Measurements from ENCODE around the gene PTER. TPM values are rescaled to one million over a fixed set of nuclear protein-coding genes. Genes with fewer than 3 reads are reported as not detected.

PTER gene
- total RNA-seq, 1 donor: 13.7 TPM

GRCh38 chr10:16493884-16494536 lies 57.2 kb downstream of the PTER start:
- Histone ChIP-seq H3K4me3 (ENCODE audit: low read length) (no peak overlapping the region), H3K9me3 (ENCODE audit: low read depth, low read length) (no peaks in the 10 kb centered on the region), H3K4me1 (ENCODE audit: insufficient read depth, low read length) (no peaks in the 10 kb centered on the region), H3K27me3 (ENCODE audit: insufficient read depth, low read length) (no peaks in the 10 kb centered on the region)

DNA sequence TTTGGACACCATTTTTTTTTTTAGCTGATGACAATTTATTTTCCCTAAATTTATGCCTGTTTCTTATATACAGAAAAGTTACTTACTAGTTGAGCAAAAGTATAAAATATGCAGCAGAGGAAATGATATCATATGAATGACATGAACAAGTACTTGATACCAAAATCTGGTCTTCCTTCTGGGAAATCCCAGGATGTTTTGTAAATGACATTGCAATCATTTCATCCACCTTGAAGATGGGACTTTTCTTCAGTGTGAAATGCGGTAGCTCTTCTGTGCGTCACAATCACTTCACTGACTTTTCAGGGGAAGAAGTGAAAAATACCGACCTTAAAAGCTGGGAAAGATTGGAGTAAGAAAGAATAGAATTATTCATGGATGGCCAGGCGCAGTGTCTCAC lies 61.1 kb downstream of the PTER start:
- Histone ChIP-seq H3K4me3 (ENCODE audit: low read length) (no peak overlapping the region), H3K27me3 (ENCODE audit: insufficient read depth, low read length) (no peaks in the 10 kb centered on the region), H3K9me3 (ENCODE audit: low read depth, low read length) (no peaks in the 10 kb centered on the region), H3K4me1 (ENCODE audit: insufficient read depth, low read length) (no peaks in the 10 kb centered on the region)

GRCh38 chr10:16505161-16505560 lies 68.4 kb downstream of the PTER start:
- no peaks in the 10 kb centered on the region for H3K27me3 ChIP-seq (ENCODE audit: insufficient read depth, low read length)
- H3K4me1 ChIP-seq (ENCODE audit: insufficient read depth, low read length): no peaks in the 10 kb centered on the region
- H3K9me3 ChIP-seq (ENCODE audit: low read depth, low read length): no peaks in the 10 kb centered on the region
- no peak overlapping the region for H3K4me3 ChIP-seq (ENCODE audit: low read length)

- no peaks in the 10 kb centered on the region for H3K4me1 ChIP-seq (ENCODE audit: insufficient read depth, low read length)
- H3K4me3 ChIP-seq (ENCODE audit: low read length): no peak overlapping the region
- H3K9me3 ChIP-seq (ENCODE audit: low read depth, low read length): no peaks in the 10 kb centered on the region
- H3K27me3 ChIP-seq (ENCODE audit: insufficient read depth, low read length): no peaks in the 10 kb centered on the region
Measured at GRCh38 chr10:16509996-16510395, 73.2 kb downstream of the PTER start.

DNA sequence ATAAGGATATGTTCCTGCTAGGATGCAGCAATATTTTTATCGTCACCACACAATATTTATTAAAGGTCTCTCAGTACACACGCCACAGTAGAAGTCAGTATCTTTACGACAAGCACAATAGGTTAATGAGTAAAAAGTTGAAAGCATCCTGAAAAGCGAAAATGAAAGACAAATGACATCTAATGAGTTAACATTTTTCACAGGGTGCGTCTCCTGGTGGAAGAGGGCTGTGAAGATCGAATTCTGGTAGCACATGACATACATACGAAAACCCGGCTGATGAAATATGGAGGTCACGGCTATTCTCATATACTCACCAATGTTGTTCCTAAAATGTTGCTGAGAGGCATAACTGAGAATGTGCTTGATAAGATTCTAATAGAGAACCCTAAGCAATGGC lies 74.0 kb downstream of the PTER start:
- Histone ChIP-seq H3K4me1 (ENCODE audit: insufficient read depth, low read length) (no peaks in the 10 kb centered on the region), H3K4me3 (ENCODE audit: low read length) (no peak overlapping the region), H3K27me3 (ENCODE audit: insufficient read depth, low read length) (no peaks in the 10 kb centered on the region), H3K9me3 (ENCODE audit: low read depth, low read length) (no peaks in the 10 kb centered on the region)

GRCh38 chr10:16518822-16519221 lies 82.0 kb downstream of the PTER start:
- Histone ChIP-seq H3K27me3 (ENCODE audit: insufficient read depth, low read length) (peaks cover 36% of the 10 kb centered on the region), H3K4me1 (ENCODE audit: insufficient read depth, low read length) (peaks cover 10% of the 10 kb centered on the region), H3K9me3 (ENCODE audit: low read depth, low read length) (no peaks in the 10 kb centered on the region), H3K4me3 (ENCODE audit: low read length) (no peak overlapping the region)

DNA sequence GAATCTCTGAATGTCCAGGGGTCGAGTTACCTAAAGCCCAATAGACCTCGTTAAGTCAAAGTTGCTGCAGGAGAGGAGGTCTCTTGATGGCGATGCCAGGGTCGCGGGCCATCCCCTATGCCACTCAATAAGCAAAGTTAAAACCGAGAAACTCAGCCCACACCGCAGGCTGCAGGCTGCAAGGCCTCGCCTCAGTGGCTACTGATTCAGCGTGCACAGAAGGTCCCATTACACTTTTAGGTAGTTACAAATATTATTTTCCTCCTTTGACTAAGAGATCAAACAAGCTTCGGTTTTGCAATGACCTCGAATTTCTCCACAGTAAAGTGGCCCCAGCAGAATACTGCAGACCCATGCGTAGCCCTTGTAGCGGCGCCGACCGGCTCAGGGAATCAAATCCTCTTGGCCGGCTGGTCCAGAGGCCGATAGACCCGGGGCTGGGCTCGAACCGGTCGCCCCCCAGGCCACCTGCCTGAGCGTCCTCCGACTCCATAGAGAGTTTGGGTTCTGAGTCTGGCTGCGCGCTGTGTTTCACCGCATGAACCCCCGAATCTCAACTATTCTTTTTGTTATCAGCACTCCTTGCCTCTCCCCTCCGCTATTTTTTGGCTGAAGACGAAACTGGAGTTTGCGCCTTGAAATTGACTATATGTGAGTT lies 82.6 kb downstream of the PTER start:
- Histone ChIP-seq H3K4me1 (ENCODE audit: insufficient read depth, low read length) (peaks cover 10% of the 10 kb centered on the region), H3K9me3 (ENCODE audit: low read depth, low read length) (no peaks in the 10 kb centered on the region), H3K4me3 (ENCODE audit: low read length) (no peak overlapping the region), H3K27me3 (ENCODE audit: insufficient read depth, low read length) (peaks cover 42% of the 10 kb centered on the region)

- Histone ChIP-seq H3K27me3 (ENCODE audit: insufficient read depth, low read length) (peaks cover 42% of the 10 kb centered on the region), H3K4me3 (ENCODE audit: low read length) (no peak overlapping the region), H3K9me3 (ENCODE audit: low read depth, low read length) (no peaks in the 10 kb centered on the region), H3K4me1 (ENCODE audit: insufficient read depth, low read length) (peaks cover 10% of the 10 kb centered on the region)
Measured at GRCh38 chr10:16519908-16520861, 83.4 kb downstream of the PTER start.

DNA sequence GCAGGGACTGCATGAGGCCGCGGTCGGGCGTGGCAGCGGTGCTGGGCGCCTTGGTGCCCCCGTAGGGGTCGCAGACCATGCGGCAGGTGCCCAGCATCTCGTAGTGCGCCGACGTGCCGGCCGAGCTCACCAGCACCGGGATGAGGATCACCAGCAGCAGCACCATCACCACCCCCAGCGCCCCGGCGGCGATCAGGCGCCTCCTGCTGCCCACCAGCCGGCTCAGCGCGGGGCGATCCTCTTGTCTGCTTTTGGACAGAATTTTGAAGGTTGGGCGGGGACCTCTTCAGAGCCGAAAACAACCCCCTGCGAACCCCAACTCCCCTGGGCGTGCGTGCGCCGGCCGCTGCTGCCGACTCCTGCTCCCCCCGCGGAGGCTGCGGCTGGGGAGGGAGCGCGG lies 84.1 kb downstream of the PTER start:
- Histone ChIP-seq H3K9me3 (ENCODE audit: low read depth, low read length) (no peaks in the 10 kb centered on the region), H3K4me3 (ENCODE audit: low read length) (no peak overlapping the region), H3K4me1 (ENCODE audit: insufficient read depth, low read length) (peaks cover 10% of the 10 kb centered on the region), H3K27me3 (ENCODE audit: insufficient read depth, low read length) (peaks cover 42% of the 10 kb centered on the region)

DNA sequence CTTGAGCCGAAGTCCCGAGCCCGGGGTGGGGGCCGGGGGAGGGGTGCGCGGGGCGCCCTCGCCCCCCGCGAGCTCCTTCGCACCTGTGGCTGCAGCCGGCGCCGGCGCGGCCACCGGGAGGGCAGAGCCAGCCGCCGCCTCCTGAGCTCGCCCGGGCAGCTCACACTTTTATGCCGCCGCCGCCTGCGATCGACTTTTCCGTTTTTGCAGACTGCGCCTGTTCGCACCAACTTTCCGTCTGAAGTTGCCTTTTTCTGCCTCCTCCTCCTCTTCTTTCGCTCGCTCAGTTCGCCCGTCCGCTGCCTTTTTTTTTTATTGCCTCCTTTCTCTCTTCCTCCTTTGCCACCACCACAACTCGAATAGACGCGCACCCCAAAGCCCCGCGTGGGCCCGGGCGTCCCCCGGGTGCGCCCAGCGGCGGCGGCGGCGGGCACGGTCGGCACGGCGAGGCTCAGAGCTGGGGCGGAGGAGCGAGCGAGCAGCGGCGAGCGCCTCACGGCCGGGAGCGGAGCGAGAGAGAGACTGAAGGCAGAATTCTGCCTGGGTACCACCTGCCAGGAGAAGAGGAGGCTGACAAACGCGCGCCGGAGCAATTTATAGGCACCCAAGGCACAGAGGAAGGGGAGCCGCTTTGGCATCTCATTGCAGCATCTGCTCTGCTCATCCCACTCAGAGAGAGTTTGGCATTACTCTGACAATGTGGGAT lies 84.7 kb downstream of the PTER start, which contains the start of gene C1QL3:
Gene C1QL3, minus strand, starts transcription at position 569 of the 706 bp plus-strand sequence. CDS start 814 bp downstream, outside the sequence.
- H3K4me1 ChIP-seq (ENCODE audit: insufficient read depth, low read length): peaks cover 10% of the 10 kb centered on the region
- H3K27me3 ChIP-seq (ENCODE audit: insufficient read depth, low read length): peaks cover 42% of the 10 kb centered on the region

DNA sequence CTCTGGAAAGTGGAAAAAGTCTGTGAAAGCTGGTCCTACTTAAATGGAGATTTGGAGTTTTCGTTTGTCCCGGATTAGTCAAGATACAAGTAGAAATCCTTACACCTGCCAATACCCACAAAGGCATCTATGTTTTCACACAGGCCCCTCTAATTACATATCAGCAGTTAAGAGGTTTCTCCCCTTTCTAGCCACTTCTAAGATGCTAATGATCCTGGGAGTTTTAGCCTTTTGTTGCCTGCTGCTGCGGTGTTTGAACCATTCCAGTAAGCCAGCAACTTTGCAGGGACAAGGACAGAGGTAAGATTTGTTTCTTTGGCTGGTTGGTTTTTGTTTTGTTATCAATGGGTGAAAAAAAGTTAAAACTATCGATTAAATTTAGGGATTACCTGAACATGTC lies 90.6 kb downstream of the PTER start:
- Histone ChIP-seq H3K4me1 (ENCODE audit: insufficient read depth, low read length) (no peaks in the 10 kb centered on the region), H3K9me3 (ENCODE audit: low read depth, low read length) (no peaks in the 10 kb centered on the region), H3K27me3 (ENCODE audit: insufficient read depth, low read length) (peaks cover 19% of the 10 kb centered on the region), H3K4me3 (ENCODE audit: low read length) (no peak overlapping the region)

More for the DNA sequence above, 84.7 kb downstream of the PTER start, which contains the start of gene C1QL3:
- Histone ChIP-seq H3K4me3 (ENCODE audit: low read length) (no peak within 1 kb of the TSS), H3K9me3 (ENCODE audit: low read depth, low read length) (no peaks in the 10 kb centered on the region)

DNA sequence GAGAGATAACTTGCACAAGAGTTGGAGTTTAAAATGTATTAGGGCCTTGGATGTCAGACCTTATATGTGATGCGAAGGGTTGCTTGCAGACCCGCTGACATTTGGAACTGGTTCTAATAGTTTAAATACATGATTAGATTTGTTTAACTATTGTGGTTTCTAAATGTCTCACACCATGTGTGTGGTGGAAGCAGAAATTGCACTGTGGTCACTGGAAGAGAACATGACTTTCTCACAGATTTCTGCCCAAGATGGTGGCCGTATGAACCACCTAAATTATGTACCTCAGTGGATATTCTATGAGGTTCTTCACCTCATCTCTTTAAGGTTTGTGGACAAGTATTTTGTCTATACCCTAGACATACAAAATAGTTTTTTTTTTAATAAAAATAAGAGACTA lies 93.0 kb downstream of the PTER start:
- Histone ChIP-seq H3K4me1 (ENCODE audit: insufficient read depth, low read length) (no peaks in the 10 kb centered on the region), H3K9me3 (ENCODE audit: low read depth, low read length) (no peaks in the 10 kb centered on the region)

DNA sequence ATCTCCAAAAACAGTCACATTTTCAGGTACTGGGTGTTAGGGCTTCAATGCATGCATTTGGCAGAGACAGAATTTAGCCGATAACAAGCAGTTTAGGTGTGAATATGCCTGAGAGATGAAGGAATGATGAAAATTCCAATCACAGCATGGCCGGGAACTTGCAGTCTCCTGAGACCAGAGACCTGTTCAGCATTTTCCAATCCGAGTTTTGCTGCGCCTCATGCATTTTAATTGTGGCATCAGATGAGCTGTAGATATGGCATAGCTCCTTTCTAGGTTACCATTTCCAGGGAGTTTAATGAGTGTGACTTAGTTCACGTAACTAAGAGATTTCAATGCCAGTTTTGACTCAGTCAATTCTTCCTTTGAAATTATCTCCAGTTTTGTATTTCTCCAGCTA lies 99.3 kb downstream of the PTER start:
- H3K9me3 ChIP-seq (ENCODE audit: low read depth, low read length): no peaks in the 10 kb centered on the region
- H3K4me3 ChIP-seq (ENCODE audit: low read length): no peak overlapping the region
- peaks cover 4% of the 10 kb centered on the region for H3K27me3 ChIP-seq (ENCODE audit: insufficient read depth, low read length)
- H3K4me1 ChIP-seq (ENCODE audit: insufficient read depth, low read length): no peaks in the 10 kb centered on the region

More for the DNA sequence above, 93.0 kb downstream of the PTER start:
- Histone ChIP-seq H3K4me3 (ENCODE audit: low read length) (no peak overlapping the region), H3K27me3 (ENCODE audit: insufficient read depth, low read length) (no peaks in the 10 kb centered on the region)

DNA sequence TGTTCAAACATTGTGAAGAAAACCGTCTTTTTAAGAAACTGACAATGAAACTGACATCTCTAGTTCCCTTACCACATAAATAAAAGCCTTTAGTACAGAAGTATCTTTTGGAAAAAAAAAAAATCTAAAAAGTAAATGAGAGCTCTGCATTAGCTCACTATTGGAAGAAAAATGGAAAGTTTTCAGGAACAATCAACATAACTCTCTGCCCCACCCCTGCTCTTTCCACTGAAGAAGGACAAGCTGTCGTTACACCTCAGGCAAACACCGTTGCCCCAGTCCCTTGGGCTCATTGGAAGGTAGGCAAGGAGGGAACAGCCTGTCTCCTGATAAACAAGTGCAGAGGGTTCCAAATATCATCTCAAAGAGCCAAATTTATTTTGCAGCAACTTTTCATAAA lies 107.3 kb downstream of the PTER start:
- no peak overlapping the region for H3K4me3 ChIP-seq (ENCODE audit: low read length)
- no peaks in the 10 kb centered on the region for H3K9me3 ChIP-seq (ENCODE audit: low read depth, low read length)
- H3K27me3 ChIP-seq (ENCODE audit: insufficient read depth, low read length): peaks cover 7% of the 10 kb centered on the region
- H3K4me1 ChIP-seq (ENCODE audit: insufficient read depth, low read length): no peaks in the 10 kb centered on the region

Measured in mononuclear cell (primary cell).